Stimulated activated CD4-positive, alpha-beta T cell treated with anti-CD3 and anti-CD28 coated beads, Interleukin-1b, Interleukin-23, amount 100 ng/mL, for 48 hours (primary cell): ENCODE data around the gene PITPNC1.
"Not testable (repeated sequence)": the region's sequence is repeated elsewhere in the genome, so short reads cannot be mapped to it uniquely, and the experiment has no call there.

Experiments
- DNase-seq: peaks from one replicate; pipeline ENCODE4 v3.0.0-alpha.2; 2020

PITPNC1 gene

DNA sequence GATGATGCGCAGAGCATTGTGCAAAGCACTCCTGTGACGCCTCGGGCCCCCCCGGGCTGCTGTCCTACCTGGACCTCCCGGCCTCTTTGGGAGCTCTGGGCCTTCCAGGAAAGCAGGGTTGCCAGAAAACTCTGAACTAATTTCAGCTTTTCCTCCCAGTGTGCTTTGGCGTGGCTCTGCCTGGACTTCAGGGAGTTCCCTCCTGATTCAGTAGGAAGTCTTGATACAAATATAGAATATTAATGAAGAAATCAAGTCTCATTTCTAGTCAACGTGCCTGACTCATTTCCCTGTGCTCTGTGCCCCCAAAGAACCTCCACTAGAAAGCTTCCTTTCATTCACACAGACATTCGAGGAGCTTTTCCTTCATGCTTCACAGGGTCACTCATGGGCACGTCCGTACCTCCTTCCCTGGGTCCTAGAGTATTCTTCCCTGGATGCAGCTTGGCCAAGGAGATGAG, 256.7 kb downstream of the PITPNC1 start:
- no peak for DNase-seq

DNA sequence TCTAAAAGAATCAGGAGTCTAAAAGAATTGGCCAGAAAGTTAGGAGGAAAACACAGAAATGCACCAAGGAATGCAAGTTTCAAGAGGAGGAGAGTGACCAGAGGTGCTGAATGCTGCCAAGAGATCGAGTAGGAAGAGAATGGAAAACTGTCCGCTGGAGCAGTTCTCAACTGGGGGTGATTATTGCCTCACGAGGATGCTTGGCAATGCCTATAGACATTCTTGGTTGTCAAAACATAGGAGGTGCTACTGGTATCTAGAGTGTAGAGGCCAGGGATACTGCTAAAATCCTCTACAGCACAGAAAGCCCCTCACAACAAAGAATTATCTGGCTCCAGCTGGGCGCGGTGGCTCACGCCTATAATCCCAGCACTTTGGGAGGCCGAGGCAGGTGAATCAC, 258.6 kb downstream of the PITPNC1 start:
- no peak for DNase-seq

DNA sequence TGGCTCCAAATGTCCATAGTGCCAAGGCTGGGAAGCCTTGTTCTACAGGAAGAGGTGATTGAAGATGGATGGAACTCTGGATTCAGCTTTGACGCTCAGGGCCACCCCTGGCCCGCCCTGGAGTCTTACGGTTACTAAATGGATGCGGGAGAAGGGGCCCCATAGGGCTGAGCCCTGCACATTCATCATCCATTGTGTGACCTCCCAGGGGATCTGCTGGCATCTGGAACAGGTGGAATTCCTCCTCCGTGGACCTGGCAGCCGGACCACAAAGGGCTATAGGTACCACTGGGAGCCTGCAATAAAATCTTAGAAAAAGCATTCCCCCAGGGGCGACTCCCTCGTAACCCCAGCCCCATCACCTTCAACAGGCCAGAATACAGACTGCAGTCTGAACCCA, 259.2 kb downstream of the PITPNC1 start:
- DNase-seq: no peak

GRCh38 chr17:67636834-67637520, 259.9 kb downstream of the PITPNC1 start:
- DNase-seq: no peak

DNA sequence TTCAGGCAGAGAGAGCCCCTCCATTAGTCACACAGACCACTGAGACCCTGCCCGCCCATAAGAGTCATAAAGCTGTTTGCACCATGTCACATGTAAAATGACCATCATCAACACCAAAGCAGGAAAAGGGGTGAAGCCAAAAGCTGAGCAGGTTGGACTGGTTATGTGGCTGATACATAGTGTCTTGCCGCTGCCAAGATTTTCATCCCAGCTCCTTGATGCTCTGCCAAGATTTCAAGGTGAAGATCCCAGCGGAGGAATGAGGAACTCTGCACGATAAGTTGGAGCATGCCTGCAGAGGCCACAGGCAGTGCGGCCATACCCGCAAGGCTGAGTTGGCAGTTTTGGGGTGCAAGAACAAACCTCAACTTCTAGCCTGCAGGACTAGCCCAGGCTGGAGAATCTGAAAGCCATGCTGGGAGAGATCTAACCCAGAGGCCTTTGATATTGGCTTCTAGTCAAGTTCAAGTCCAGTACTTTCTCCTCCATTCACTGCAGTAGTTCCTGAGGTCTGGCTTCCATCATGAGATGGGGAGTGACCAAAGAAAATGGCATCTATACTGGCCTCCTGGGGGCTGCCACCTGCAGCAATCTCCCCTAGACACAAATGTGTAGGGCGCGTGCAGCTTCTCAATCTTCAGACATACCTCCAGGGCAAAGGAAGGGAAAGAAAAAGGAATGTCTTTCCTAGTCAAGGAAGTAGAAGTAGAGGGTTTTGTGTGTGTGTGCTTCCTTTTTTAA, 261.0 kb downstream of the PITPNC1 start:
- DNase-seq: no peak

DNA sequence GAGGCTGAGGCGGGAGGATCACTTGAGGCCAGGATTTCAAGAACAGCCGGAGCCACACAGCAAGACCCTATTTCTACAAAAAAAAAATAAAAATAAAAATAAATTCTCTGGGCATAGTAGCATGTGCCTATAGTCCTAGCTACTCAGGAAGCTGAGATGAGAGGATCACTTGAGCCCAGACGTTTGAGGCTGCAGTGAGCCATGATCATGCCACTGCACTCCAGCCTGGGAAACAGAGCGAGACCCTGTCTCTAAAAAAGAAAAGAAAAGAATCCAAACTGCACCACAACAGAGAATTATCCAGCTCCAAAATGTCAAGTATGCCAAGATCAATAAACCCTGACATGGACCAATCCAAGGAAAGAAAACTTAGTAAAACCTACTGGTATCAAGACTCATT, 261.8 kb downstream of the PITPNC1 start:
- DNase-seq: no peak

GRCh38 chr17:67639555-67639954, 262.5 kb downstream of the PITPNC1 start:
- no peak for DNase-seq

DNA sequence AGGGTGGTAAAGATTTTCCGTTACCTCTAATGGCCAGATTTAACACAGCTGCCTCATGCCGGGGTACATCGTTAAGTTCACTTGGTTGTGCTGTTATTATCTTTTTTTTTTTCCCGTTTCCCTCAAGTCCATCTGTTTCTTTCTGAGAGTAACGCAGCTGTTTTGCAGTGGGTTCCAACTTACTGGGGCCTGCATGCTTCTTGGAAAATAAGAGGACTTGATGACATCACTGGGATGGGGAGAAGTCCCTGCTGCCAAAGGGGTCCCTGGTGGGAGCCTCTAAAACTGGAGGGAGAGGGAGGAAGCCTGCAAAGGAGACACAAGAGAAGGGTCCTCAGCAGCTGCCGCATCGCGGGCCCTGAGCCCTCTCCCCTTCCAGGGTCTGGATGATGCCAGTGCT, 262.9 kb downstream of the PITPNC1 start:
- DNase-seq: no peak

DNA sequence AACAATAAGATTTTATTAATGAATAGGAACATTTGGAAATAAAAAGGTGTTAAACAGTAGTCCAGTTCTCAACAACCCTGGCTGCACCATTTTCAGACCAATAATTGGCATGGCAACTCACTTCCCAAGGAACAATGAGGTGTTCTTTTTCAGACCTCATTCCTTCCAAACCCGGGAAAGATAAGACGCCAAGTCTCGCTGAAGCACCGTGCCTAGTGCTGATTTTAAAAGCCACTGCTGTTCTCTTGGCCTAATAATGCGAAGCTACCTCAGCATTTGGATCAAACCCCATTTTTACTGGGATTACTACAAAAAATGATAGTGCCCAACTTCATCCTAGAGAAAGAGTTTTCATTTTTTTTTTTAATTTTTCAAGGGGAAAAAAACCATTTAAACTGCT, 265.4 kb downstream of the PITPNC1 start:
- no peak for DNase-seq

- DNase-seq: no peak
Observed at GRCh38 chr17:67644061-67644460, 267.0 kb downstream of the PITPNC1 start.

DNA sequence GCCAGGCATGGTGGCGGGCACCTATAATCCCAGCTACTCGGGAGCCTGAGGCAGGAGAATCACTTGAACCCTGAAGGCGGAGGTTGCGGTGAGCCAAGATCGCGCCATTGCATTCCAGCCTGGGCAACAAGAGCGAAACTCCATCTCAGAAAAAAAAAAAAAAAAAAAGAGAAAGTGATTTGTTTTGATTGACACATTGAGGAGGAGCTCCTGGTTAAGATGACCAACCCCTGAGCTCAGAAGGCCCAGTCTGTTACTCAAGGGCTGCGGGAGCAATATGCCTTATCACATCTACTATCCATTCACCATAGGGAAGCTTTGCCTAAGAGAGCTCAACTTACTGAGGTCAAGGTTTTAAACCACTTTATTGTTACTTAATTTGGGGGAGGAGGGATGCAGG, 268.1 kb downstream of the PITPNC1 start:
- DNase-seq: not testable (repeated sequence)

DNA sequence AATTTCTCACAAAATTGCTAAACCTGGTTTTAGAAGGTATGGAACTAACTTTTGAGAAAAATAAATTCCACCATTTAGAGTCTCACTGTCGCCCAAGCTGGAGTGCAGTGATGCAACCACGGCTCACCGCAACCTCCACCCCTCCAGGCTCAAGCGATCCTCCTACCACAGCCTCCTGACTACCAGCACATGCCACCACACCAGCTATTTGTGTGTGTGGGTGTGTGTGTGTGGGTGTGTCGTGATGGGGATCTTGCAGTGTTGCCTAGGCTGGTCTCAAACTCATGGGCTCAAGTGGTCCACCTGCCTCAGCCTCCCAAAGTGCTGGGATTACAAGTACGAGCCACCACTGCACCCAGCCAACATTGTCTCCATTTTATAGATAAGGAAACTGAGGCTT, 269.4 kb downstream of the PITPNC1 start:
- no peak for DNase-seq

- DNase-seq: no peak
Observed at GRCh38 chr17:67647482-67647881, 270.4 kb downstream of the PITPNC1 start.

DNA sequence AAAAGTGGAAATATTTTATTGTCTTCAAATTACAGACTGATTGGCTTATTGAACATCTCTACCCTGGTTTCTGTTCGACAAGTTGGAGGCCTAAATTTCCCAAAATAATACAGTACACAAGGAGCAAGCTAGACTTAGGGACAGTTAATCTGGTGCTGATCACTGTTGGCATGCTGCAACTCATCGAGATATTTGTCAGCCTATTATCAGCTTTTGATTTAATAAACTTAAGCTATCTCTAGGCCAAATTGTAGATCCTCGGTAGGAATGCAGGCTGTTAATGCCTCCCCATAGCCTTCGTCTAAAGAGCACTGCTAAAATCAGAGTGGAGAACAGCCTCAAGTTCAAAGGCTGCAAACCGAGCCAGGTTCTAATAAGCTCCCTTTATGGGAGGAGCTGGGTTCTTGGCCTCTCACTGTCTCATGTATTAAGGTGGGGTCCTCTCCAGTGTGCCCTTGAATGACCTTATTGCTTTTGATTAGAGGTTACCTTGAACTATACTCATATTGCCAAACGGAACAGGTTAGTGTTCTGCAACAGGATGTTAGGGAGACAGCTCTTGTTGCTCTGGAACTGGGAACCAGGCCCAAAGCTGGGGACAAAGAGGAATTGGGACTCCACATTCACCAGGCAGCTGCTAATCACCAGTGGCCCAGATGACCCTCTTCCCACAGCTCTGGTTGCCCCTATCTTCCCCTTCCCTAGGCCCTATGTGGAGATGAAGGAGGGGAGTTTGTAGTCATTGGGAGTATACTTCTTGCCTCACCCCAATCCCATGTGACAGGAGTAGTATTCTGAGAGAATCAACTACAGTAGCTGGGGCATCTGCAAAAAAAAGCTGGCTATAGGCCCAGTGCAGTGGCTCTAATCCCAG, 271.2 kb downstream of the PITPNC1 start:
- DNase-seq: no peak

DNA sequence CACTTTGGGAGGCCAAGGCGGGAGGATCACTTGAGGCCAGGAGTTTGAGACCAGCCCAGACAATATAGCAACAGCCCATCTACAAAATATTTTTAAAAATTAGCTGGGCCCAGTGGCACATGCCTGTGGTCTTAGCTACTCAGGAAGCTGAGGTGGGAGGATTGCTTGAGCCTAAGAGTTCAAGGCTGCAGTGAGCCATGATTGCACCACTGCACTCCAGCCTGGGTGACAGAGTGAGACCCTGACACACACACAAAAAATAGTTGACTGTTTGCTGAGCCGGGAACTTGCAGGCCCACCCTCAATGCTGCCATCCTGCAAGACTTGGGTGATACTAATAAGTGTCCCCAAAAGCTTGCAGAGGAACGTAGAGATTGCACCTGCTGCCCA, 271.8 kb downstream of the PITPNC1 start:
- not testable (repeated sequence) for DNase-seq

DNA sequence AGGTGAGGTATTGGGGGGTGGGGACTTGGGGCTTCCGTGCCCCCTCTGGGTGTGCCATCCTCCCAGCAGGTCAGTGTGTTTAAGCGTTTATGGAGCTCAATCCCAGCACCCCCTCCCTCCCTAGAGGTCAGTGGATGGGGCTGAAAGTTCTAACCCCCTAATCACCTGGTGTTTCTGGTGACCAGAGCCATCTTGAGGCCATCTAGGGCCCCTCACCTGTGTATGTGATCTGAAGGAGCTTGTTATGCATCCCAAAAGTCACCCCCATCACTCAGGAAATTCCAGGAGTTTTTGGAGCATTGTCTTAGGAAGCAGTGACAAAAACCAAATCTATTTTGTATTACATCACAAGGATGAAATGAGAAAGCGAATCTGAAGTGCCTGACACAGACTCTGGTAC, 272.8 kb downstream of the PITPNC1 start:
- no peak for DNase-seq

DNA sequence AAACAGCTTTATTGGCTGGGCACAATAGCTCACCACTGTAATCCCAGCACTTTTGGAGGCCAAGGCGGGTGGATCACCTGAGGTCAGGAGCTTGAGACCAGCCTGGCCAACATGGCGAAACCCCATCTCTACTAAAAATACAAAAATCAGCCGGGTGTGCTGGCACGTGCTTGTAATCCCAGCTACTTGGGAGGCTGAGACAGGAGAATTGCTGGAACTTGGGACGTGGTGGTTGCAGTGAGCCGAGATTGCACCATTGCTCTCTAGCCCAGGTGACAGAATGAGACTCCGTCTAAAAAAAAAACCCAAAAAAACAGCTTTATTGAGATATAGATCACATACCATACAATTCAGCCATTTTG, 274.1 kb downstream of the PITPNC1 start:
- not testable (repeated sequence) for DNase-seq

GRCh38 chr17:67652433-67652832, 275.4 kb downstream of the PITPNC1 start:
- no peak for DNase-seq

DNA sequence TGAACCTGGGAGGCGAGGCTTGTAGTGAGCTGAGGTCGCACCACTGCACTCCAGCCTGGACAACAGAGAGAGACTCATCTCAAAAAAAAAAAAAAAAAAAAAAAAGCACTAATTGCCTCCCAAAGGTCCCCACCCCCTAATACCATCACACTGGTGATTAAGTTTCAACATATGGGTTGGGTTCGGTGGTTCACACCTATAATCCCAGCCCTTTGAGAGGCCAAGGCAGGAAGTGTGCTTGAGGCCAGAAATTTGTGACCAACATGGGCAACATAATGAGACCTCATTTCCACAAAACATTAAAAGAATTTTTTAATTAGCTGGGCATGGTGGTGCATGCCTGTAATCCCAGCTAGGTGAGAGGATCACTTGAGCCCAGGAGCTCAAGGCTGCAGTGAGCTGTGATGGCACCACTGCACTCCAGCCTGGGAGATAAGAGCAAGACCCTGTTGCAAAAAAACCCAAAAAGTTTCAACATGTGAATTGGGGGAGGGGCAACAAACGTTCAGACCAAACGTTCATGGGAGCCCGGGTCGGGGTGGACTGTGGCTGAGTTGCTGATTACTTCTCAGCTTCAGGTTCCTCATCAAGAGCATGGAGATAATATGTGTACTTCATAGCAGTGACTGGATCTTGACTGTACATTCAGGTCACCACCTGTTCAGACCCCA, 278.5 kb downstream of the PITPNC1 start:
- DNase-seq: no peak

GRCh38 chr17:67656494-67657203, 279.6 kb downstream of the PITPNC1 start:
- DNase-seq: no peak

DNA sequence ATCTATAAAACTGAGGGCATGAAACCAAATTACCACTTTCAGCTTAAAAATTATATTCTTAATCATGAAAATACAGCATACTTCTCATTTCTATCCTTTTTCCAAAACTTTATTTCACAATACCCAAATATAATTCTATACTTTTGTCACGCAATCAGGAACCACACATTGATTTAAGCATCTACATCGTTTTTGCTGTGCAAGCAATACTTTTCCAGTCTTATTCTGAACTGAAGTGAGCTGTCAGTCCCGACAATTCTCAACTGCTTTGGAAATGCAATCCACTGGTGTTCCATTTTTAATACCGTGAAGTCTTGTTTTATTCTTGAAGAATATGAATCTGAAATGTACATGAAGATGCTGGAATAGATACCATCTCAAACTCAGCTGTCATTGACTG, 280.5 kb downstream of the PITPNC1 start:
- DNase-seq: no peak

DNA sequence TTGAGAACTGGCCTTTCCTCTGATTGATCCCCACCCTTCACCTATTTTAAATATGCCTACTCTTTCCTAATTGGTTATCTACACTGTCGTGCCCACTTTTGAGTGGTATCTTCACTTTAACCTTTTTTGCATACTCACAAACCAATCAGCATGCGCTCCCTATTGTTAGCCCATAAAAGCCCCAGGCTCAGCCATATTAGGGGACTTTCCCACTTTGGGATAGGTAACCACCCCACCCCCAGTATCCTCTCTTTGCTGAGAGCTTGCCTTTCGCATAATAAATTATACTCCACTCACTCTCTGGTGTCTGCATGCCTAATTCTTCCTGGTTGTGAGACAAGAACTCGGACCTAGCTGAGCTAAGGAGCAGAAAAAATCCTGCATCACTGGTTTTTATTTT, 281.2 kb downstream of the PITPNC1 start:
- DNase-seq: no peak
